Activated effector memory CD4-positive, alpha-beta T cell treated with Interleukin-2 at 50 U/mL for 16 hours (primary cell): Measurements from ENCODE around the gene ERMARD.
A peak's percentile ranks its signal among the peaks of the same experiment; 100 is the strongest.

Source experiments
- DNase-seq: peaks from one replicate; pipeline ENCODE4 v3.0.0-alpha.2; 2020

ERMARD gene

DNA sequence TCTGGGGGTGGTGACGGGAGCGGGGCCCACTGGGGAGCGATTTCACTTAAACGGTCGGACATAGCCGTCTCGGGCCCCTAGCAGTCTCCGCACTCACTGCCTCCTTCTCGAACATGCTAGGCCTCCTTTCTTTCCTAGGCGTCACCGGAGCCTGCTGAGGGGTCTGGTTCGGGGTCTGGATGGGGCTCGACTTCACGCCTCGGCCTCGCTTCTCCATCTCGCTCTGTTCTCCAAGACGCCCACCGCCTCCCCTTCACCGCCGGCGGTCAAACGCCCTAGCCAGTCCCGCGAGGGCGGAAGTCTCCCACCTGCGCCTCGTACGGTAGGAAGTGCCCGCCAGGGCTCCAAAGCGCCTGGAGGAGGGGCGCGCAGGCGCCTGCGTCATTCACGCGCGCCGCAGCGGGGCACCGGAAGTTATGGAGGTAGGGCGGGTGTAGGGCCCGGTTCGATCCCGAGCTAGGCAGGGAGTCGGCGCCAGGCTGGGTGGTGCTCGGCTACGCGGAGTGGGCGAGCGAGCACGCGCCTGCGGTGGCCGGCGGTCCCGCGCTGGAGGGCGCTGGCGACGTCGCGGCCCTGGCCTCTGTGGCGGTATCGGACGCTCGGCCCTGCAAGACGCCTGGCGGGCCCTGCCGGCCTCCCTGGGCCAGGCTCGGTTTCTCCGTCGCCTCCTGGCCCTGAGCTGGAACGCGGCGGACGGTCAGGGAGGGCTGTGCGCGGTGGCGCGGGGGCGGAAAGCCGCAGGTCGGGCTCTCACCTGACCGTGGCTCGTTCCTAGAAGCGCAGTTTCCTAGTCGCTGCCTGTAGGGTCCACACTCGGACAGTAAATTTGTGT lies at the start of gene ERMARD, which contains the start of gene DYNLT2:
Gene ERMARD (plus strand): TSS at position 381 of the 832 bp plus-strand sequence. CDS start 36 bp downstream, at position 417.
Gene DYNLT2 (minus strand): TSS at position 331 of the 832 bp plus-strand sequence. CDS start 114 bp downstream, at position 217.
- DNase-seq, result peak; percentile 87

DNA sequence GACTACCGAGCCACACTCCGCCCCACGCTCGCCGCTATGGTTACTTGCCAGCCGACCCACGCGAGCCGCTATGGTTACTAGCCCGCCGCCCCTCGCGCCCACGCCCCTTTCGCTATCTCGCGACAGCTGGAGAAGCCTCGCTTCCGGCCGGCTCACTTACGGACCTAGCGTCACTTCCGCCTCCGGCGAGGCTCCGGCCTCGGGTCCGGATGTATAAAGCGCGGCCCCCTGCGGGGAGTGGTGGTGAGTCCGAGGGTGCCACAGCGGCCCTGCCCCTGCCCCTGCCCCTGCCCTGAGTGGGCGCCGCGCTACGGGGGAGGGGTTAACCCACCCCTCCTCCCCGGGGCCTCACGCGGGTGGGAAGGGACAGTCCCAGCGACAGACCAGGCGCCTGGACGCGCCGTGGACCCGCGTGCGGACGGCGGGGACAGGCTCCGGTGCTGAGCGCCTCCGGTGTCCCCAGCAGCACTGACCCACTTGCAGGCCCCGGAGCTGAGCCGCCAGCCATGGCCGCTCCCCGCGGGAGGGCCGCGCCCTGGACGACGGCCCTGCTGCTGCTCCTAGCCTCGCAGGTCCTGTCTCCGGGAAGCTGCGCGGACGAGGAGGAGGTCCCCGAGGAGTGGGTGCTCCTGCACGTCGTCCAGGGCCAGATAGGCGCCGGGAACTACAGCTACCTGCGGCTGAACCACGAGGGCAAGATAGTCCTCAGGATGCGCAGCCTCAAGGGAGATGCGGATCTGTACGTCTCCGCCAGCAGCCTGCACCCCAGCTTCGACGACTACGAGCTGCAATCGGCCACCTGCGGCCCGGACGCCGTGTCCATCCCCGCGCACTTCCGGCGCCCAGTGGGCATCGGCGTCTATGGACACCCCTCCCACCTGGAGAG lies 49.2 kb upstream of the ERMARD start, which contains the start of the genes C6orf120 and WDR27:
Gene C6orf120 (plus strand): TSS at position 173 of the 886 bp plus-strand sequence. CDS start 334 bp downstream, at position 507.
Gene WDR27 (minus strand): TSS at position 76 of the 886 bp plus-strand sequence. CDS start 13,024 bp downstream, outside the sequence.
- DNase-seq, result peak; percentile 94

DNA sequence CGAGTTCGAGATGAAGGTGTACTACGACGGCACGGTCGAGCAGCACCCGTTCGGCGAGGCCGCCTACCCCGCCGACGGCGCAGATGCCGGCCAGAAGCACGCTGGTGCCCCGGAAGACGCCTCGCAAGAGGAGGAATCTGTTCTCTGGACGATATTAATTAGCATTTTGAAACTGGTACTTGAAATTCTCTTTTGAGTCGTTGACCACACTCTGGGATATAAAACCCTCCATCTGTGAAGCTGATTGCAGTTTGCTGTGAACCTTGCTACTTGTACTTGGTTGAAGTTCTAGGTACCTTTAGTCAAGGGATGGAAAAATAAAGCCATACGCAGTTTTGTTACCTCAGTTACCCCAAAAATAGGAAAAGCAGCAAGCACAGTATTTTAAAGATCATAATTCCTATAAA lies 48.6 kb upstream of the ERMARD start:
- no peak for DNase-seq

DNA sequence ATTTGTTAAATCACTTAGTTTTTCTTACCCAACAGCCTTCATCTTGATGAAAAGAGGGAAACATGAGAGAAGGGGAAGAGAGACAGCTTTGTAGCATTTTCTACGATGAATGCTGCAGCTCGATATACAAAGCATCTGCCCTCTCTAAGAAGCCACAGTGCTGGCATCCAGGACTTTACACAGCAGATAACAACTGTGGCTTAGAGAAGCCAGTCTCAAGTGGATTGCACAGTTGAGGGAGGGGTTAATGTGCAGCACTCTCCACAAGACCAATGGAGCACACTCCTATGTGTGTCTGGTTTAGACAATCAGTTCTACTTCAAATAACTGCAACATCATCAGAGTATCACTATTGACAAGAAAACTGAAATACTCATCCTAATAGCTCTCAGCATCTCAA lies 43.6 kb upstream of the ERMARD start:
- no peak for DNase-seq

DNA sequence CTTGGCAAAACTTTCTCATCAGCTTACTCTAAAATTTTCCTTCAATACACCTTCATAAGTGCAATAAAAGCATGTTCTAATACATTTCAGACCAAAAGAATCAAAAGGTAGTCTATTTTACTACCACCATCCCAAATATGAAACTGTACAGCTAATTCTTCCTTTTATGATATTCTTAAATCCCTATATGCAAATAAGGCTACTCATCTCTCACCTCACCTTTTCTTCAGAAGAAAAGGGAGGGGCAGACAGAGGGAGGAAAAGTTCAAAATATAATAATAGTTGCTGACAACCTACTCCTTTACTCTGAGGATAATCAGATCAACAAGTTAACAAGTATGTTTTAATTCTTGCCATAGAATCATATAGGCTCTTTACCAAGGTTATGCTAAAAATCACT lies 42.1 kb upstream of the ERMARD start:
- DNase-seq, result no peak

DNA sequence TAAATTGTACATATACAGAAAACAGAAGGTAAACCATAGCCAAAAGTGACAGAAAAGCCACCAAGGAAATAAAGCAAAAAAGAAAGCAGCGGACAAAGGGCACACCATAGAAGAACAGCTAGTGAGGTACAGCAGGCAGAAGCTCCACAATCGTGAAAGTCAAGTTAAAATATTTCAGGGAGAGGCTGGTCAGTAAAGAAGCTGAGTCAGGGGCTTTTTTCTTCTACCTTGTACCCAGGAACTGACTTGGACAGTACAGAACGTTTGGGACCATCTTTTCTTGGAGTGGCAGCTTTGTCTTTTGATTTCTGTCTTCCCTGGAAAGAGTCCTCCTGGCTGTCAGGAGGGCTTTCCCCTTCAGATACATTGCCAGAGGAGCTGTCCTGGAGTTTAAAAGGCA lies 41.4 kb upstream of the ERMARD start:
- DNase-seq, result no peak

DNA sequence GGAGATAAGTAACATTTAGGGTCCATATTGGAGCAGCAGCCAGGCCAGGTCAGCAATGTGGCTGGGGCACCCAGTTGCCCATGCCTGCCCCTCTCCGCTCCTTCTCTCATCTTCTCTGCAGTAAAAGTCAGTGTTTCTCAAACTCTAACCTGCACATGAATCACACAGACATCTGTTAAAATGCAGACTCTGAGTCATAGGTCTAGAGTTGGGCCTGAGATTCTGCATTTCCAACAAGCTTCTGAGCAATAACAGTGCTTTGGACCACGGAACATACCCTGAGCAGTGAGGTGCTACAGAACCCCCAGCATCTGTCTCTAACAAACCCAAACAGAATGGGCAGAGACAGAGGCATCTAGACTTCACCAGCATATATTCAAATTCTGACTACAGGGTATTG lies 37.2 kb upstream of the ERMARD start:
- DNase-seq, result no peak

DNA sequence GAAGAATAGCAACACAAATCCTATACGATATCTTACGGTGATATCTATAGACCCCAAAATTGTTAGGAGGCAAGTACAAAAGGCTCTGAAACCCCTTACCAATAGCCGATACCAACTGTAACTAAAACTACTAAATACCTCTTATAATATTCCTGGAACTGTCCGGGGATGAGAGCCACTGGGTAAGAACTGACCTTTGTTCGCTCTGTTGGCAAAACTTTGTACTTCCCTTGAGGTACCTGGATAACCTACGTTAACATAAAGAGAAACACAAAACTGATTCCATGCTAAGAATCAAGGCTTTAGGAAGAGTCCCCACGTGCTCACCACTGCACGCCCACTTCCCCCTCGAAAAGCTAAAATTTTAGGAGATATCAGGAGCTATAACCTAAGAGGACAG lies 36.8 kb upstream of the ERMARD start:
- DNase-seq, result no peak

DNA sequence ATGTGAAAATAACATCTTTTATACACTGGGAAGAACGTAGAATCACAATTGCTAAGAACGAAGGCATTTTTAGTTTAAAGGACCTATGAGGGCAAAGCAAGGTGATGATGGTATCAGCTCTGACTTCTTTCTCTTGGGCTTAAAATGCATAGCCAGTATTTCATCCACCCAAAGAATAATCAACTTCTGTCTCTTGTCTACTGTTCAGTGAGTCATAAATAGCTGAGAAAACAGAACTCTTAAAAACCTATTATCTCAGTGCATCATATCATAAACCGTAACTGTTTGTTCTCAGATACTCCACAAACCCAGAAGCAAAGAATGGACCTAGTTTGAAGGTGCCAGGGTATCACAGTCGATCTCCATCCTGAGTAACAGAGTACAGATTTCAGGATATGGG lies 32.3 kb upstream of the ERMARD start:
- no peak for DNase-seq

DNA sequence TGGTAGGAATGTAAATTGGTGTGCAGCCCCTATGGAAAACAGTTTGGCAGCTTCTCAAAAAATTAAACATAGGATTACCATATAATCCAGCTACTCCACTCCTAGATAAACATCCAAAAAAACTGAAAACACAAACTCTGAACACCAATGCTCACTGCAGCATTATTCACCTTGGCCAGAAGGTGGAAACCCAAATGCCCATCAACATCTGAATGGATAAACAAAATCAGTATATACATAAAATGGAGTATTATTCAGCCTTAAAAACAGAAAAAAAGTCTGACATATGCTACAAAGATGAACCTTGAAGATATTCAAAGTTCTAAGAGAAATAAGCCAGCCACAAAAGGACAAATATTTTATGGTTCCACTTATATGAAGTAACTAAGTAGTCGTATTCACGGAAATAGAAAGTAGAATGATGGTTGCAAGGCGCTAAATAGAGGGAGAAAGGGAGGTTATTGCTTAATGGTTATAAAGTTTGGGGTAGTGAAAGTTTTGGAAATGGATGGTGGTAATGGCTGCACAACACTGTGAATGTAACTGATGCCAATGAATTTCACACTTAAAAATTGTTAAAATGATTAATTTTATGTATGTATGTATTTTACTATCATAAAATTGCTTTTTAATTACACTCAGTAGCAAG lies 31.1 kb upstream of the ERMARD start:
- no peak for DNase-seq

DNA sequence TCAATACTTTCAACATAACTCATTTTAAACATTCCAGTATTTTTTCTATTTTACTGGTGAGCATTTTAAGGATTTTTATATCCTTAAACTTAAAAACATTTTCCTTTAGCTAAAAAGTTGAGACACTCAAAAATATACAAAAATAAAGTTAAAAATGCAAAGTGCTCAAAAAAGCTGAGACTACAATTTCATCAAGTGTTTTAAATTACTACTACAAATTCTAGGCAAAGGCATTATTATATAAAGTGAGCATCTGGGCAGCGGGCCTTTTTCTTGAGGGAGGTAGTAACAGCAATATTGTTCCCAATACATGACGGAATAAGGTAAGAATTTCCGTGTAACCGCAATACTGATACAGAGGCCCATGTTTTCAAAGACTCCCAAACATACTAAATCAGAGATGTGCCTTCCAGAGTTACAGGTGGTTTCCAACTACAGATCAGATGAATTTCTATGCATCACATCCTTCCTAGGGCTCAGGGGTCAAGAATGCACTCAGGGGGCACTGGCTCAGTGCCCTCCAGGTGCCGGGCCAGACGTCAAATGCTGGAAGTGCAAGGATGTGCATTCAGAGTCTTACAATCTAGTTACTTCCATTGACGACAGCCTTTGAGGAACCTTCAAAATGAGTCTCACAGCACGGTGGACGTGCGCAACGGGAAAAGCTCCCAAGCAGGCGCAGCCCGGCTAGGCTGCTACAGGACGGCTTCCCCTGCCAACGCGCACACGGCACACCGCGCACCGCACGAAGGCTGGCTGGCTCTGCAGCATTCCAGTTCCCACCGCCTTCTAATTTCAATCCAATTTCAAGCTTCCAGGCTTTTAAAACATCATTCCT lies 28.8 kb upstream of the ERMARD start:
- peak; percentile 33 for DNase-seq

DNA sequence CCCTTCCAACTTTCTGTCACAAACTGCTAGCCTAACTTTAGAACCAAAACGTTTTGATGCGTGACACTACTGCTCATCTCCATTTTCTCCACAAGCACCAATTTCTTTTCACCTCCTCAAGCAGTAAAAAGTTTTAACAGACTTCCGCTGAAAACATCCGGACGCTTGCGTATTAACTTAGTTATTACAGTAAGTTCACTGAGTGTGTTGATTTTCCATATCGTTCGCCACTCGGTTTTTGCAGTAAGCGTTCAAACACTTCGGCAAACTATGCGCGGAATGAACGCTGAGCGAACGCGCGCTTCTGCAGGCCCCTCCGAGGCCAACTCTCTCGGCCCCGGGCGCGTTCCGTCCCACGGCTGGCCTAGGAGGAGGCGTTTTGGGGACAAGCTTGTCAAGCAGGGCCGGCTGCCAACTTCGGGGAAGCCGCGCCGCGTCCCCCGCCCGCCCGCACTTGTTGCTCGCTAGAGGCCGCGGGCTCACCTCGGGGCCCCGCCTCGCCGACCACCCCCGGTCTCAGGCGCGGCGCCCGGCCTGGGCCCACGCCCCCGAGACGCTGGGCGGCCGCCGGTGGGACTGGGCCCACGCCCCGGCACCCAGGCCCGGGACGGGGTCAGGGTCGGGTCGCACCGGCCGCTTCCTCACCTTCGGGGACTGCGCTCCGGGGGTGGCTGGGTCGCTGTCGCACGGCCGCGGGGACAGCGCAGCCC lies 28.1 kb upstream of the ERMARD start:
- peak; percentile 60 for DNase-seq

DNA sequence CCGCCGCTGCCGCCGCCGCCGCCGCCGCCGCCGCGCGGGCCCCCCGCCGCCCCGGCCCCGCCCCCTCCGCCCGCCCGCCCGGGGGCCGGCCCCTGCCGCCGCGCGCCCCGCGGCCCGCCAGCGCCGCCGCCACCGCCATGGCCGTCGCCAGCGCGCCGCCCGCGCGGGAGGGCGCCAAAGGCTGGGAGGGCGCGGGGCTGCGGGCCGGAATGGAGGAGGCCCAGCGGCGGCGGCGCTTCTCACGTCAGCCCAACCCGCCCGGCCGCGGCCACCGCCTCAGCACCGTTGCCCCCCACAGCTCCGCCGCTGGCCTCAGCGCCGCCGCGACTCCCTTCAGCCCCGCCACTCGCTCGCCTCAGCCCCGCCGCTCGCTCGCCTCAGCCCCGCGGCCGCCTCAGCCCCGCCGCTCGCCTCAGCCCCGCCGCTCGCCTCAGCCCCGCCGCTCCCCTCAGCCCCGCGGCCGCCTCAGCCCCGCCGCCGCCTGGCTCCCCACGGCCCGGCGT lies 27.4 kb upstream of the ERMARD start:
- DNase-seq, result peak; percentile 20

DNA sequence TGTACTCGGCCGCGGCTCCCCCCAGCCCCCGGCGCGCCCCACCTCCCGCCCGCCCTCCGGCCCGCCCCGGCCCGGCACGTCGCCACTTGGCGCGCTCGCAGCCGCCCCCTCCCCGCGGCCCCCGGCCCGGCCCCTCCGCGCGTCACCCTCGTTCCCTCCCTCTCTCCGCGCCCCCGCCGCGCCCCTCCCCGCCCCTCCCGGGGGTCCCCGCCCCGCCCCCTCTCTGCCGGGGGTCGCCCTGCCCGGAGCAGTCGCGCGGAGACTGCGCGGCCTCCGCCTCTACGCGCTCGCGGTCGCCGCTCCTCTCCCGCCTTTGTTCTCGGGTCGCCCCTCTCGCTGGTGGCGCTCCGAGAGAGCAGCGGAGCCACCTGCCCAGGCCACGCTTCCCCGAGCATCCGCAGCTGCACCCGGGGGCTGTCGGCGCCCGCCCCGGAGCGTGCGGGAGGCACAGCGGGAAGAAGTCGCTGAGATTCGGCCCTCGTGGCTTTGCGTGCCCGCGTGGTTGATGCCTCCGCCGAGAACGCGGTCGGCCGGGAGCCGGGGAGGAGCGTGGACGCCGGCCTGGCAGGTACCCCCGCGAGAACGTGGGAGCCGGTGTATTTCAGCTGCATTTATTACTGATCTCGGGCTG lies 26.8 kb upstream of the ERMARD start, which contains the start of gene PHF10:
Gene PHF10 (minus strand): TSS at position 7 of the 631 bp plus-strand sequence. CDS start 569 bp downstream, outside the sequence.
- DNase-seq, result peak; percentile 59

DNA sequence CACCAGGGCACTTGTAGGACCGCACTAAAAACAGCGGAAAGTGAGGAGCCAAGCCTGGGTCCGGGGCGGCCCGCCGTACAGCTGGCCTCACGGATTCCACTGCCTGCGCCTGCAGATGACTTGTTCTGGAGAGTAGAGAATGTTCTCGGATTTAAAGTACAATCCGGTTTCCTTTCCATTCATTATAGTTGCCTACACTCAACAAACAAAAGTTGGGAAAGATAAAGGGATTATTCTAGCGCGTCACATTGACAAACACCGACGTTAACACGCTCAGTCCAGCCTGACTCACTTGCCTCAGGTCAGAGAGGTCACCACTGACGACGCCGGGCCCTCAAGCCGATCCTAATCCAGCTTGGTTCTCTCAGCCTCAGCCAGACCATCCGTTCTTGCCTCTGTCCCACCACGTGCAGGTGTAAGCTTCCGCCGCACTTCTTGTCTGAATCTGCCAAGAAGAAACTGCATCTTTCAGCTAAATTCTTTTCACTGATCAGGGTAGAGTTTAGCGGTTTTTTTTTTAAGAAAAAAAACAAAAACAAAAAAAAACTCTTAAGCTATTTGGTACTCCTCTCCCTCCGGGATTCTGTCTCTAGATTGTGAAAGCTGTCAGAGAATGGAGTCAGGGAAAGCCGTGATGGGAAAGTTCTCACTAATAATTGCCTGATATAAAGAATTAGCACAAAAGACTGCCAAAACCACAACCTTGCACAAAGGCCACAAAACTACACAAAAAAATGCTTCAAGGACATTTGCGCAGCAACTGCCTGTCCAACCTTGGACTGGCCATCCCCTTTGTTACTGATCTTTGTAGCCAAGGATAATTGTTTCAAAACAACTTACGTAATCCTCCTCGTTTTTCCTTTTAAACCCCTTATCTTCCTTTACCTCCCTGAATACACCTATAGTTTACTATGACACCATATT lies 26.0 kb upstream of the ERMARD start:
- no peak for DNase-seq

DNA sequence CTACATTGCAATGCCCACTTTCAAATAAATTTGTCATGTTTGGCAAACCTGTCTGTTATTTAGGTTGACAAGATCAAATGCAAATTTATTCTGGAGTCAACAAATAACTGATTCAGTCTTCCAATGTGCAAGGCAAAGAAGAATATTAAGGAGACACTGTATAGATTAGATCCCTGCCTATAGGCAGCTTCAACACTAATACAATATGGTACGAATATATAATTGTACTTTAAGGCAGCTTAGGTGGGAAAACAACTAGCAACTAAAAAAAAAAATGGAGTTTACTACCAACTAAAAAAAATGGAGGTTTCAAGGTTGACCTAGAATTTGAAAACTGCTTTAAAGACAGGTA lies 25.4 kb upstream of the ERMARD start:
- no peak for DNase-seq

DNA sequence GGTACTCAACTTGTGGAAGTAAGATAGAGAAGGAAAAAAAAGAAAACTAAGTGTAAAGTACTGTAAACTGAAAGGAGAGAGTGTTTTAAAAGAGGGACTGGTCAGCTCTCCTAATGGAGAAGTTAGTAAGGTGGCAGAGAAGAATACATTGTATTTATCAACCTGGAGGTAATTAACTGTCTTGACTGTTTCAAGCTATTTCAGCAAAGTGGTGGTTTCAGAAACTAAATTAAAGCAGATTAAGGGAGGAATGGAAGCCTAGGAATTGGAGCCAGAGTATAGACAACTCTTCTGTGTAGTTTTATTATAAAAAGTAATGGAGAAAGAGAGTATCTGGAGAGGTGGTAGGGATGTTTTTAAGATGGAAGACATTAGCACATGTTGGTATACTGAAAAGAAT lies 24.5 kb upstream of the ERMARD start:
- DNase-seq, result no peak

DNA sequence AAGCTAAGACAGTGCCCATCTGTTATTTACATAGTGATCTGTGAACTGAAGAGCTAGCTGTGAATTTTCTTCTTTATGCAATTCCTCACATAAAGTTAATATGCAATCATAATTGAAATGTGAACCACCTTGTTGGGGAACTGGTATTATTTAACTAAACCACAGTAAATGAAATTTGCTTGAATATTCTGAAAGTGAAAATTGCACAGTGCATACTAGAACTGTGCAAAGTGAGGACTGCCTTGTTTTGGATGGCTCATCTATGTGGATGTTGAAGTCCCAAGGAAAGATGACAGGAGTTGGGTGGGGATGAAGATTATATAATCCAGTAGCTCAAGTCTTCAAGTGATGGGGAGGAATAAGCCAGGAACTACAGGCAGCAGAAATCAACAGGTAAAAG lies 21.5 kb upstream of the ERMARD start:
- DNase-seq, result no peak

DNA sequence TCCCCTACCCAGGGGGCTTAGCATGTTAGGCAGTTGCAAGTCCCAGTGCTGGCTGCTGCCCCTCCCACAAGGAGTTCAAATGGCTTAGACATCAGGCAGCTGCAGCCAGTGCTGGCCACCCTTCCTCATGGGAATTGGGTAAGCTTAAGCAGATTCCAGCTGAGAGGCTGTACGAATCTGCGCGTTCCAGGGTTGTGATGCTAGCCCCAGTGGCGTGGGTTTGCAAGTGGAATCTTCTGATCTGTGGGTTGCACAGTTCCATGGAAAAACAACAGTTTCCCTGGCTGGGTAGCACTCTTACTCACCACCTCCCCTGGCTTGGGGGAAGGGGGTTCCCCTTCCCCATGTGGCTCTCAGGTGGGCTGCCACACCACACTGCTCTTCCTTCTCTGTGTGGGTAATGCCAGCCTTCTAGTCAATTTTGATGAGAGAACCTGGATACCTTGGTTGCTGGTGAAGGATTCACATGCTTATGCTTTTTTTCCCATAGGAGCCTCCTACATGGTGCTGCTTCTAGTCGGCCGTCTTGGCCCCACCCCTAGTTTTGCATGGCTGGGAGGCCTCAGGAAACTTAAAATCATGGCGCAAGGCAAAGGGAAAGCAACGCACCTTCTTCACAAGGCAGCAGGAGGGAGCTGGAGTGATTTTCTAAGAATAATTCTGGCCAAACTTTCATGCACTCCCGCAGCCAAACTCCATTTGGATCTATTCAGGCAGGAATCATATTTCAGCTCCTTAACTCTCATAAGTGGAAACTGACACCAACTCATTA lies 13.0 kb upstream of the ERMARD start:
- DNase-seq, result no peak
